ENCODE measurements around the gene OPA3. TPM values are rescaled to one million over a fixed set of nuclear protein-coding genes. Genes with fewer than 3 reads are reported as not detected.

OPA3 gene
- total RNA-seq, 2 experiments from 2014 or later = 10.8 to 11.0 TPM

GRCh38 chr19:45578861-45579260 is 5.7 kb downstream of the OPA3 start:
- DNase-seq = no peak
- Mint-ChIP-seq H3K4me1 (ENCODE audit: low read depth) (peaks cover 16% of the 10 kb centered on the region), H3K36me3 (peaks cover 8% of the 10 kb centered on the region), H3K27ac (peak overlapping the region; percentile 11), H3K9me3 (no peaks in the 10 kb centered on the region), H3K4me3 (no peak overlapping the region), H3K27me3 (no peaks in the 10 kb centered on the region)
- ChIA-PET POLR2A (no interaction called here), CTCF (no interaction called here)
- intact Hi-C loops (cut with micrococcal nuclease) = no loop called here

GRCh38 chr19:45577111-45577905 is 7.3 kb downstream of the OPA3 start:
- H3K27ac Mint-ChIP-seq = no peak overlapping the region
- ChIA-PET POLR2A (no interaction called here), CTCF (interaction anchor here (1.3 kb wide), 1 partner anchor 19 kb away, joined by 6 read pairs; no protein-coding TSS in a partner anchor)
- no peaks in the 10 kb centered on the region for H3K27me3 Mint-ChIP-seq
- H3K9me3 Mint-ChIP-seq = no peaks in the 10 kb centered on the region
- intact Hi-C loops (cut with micrococcal nuclease) = no loop called here
- peaks cover 10% of the 10 kb centered on the region for H3K4me1 Mint-ChIP-seq (ENCODE audit: low read depth)
- no peak for DNase-seq
- H3K36me3 Mint-ChIP-seq = peaks cover 3% of the 10 kb centered on the region
- no peak overlapping the region for H3K4me3 Mint-ChIP-seq

- peaks cover 2% of the 10 kb centered on the region for H3K36me3 Mint-ChIP-seq
- intact Hi-C loops (cut with micrococcal nuclease) = no loop called here
- POLR2A ChIA-PET = no interaction called here
- H3K27ac Mint-ChIP-seq = no peak overlapping the region
- no peaks in the 10 kb centered on the region for H3K9me3 Mint-ChIP-seq
- H3K4me1 Mint-ChIP-seq (ENCODE audit: low read depth) = peaks cover 10% of the 10 kb centered on the region
- CTCF ChIA-PET = interaction anchor here (1.3 kb wide), 1 partner anchor 18 kb away, joined by 6 read pairs; no protein-coding TSS in a partner anchor
- H3K27me3 Mint-ChIP-seq = no peaks in the 10 kb centered on the region
- no peak overlapping the region for H3K4me3 Mint-ChIP-seq
- no peak for DNase-seq
Measured at GRCh38 chr19:45576682-45577081, 7.9 kb downstream of the OPA3 start.

- Mint-ChIP-seq H3K4me3 (no peak overlapping the region), H3K9me3 (no peaks in the 10 kb centered on the region), H3K4me1 (ENCODE audit: low read depth) (peaks cover 10% of the 10 kb centered on the region), H3K36me3 (no peaks in the 10 kb centered on the region), H3K27me3 (no peaks in the 10 kb centered on the region), H3K27ac (no peak overlapping the region)
- DNase-seq = no peak
- ChIA-PET CTCF (no interaction called here), POLR2A (no interaction called here)
- intact Hi-C loops (cut with micrococcal nuclease) = no loop called here
Measured at GRCh38 chr19:45575216-45575615, 9.4 kb downstream of the OPA3 start.

GRCh38 chr19:45574526-45574925 is 10.1 kb downstream of the OPA3 start:
- no peak overlapping the region for H3K4me3 Mint-ChIP-seq
- intact Hi-C loops (cut with micrococcal nuclease) = no loop called here
- H3K4me1 Mint-ChIP-seq (ENCODE audit: low read depth) = peaks cover 16% of the 10 kb centered on the region
- no peak overlapping the region for H3K27ac Mint-ChIP-seq
- POLR2A ChIA-PET = no interaction called here
- no peaks in the 10 kb centered on the region for H3K36me3 Mint-ChIP-seq
- H3K9me3 Mint-ChIP-seq = no peaks in the 10 kb centered on the region
- CTCF ChIA-PET = no interaction called here
- DNase-seq = no peak
- H3K27me3 Mint-ChIP-seq = no peaks in the 10 kb centered on the region

GRCh38 chr19:45571457-45572220 is 13.0 kb downstream of the OPA3 start:
- Mint-ChIP-seq H3K36me3 (no peaks in the 10 kb centered on the region), H3K4me3 (no peak overlapping the region), H3K9me3 (no peaks in the 10 kb centered on the region), H3K27ac (no peak overlapping the region), H3K4me1 (ENCODE audit: low read depth) (peaks cover 5% of the 10 kb centered on the region), H3K27me3 (no peaks in the 10 kb centered on the region)
- intact Hi-C loops (cut with micrococcal nuclease) = no loop called here
- CTCF ChIA-PET = interaction anchor here (1.2 to 2.5 kb wide), 2 partner anchors 14 to 42 kb away, joined by 3 to 12 read pairs; no protein-coding TSS in a partner anchor
- no peak for DNase-seq
- POLR2A ChIA-PET = no interaction called here

- peaks cover 5% of the 10 kb centered on the region for H3K4me1 Mint-ChIP-seq (ENCODE audit: low read depth)
- no peak overlapping the region for H3K4me3 Mint-ChIP-seq
- H3K36me3 Mint-ChIP-seq = no peaks in the 10 kb centered on the region
- intact Hi-C loops (cut with micrococcal nuclease) = no loop called here
- no peak overlapping the region for H3K27ac Mint-ChIP-seq
- CTCF ChIA-PET = interaction anchor here (0.6 to 0.9 kb wide), 3 partner anchors 22 to 470 kb away, joined by 3 to 4 read pairs (median 3); no protein-coding TSS in a partner anchor
- H3K9me3 Mint-ChIP-seq = no peaks in the 10 kb centered on the region
- POLR2A ChIA-PET = no interaction called here
- H3K27me3 Mint-ChIP-seq = no peaks in the 10 kb centered on the region
- peak; percentile 79 for DNase-seq
Measured at GRCh38 chr19:45569619-45570421, 14.8 kb downstream of the OPA3 start.

- no peaks in the 10 kb centered on the region for H3K9me3 Mint-ChIP-seq
- ChIA-PET CTCF (interaction anchor here (1.2 kb wide), 1 partner anchor 129 kb away, joined by 3 read pairs; no protein-coding TSS in a partner anchor), POLR2A (interaction anchor here (0.6 kb wide), 1 partner anchor 10 kb away, joined by 3 read pairs; no protein-coding TSS in a partner anchor)
- H3K27me3 Mint-ChIP-seq = no peaks in the 10 kb centered on the region
- intact Hi-C loops (cut with micrococcal nuclease) = no loop called here
- no peak overlapping the region for H3K27ac Mint-ChIP-seq
- peaks cover 8% of the 10 kb centered on the region for H3K4me1 Mint-ChIP-seq (ENCODE audit: low read depth)
- no peak for DNase-seq
- no peak overlapping the region for H3K4me3 Mint-ChIP-seq
- no peaks in the 10 kb centered on the region for H3K36me3 Mint-ChIP-seq
Measured at GRCh38 chr19:45568732-45569131, 15.9 kb downstream of the OPA3 start.

- Mint-ChIP-seq H3K27ac (no peak overlapping the region), H3K27me3 (no peaks in the 10 kb centered on the region), H3K9me3 (no peaks in the 10 kb centered on the region), H3K4me1 (ENCODE audit: low read depth) (peaks cover 14% of the 10 kb centered on the region), H3K36me3 (no peaks in the 10 kb centered on the region), H3K4me3 (no peak overlapping the region)
- DNase-seq = no peak
- ChIA-PET POLR2A (no interaction called here), CTCF (interaction anchor here (0.6 to 1.1 kb wide), 2 partner anchors 9 to 76 kb away, joined by 4 to 6 read pairs; no protein-coding TSS in a partner anchor)
- intact Hi-C loops (cut with micrococcal nuclease) = no loop called here
Measured at GRCh38 chr19:45567609-45568008, 17.0 kb downstream of the OPA3 start.

- Mint-ChIP-seq H3K36me3 (no peaks in the 10 kb centered on the region), H3K9me3 (no peaks in the 10 kb centered on the region), H3K27me3 (no peaks in the 10 kb centered on the region), H3K27ac (peak overlapping the region; percentile 56), H3K4me1 (ENCODE audit: low read depth) (peaks cover 13% of the 10 kb centered on the region), H3K4me3 (no peak overlapping the region)
- ChIA-PET POLR2A (no interaction called here), CTCF (no interaction called here)
- intact Hi-C loops (cut with micrococcal nuclease) = no loop called here
- DNase-seq = no peak
Measured at GRCh38 chr19:45564131-45564780, 20.3 kb downstream of the OPA3 start.

- Mint-ChIP-seq H3K4me1 (ENCODE audit: low read depth) (peaks cover 19% of the 10 kb centered on the region), H3K36me3 (no peaks in the 10 kb centered on the region), H3K9me3 (no peaks in the 10 kb centered on the region), H3K27ac (no peak overlapping the region), H3K27me3 (no peaks in the 10 kb centered on the region), H3K4me3 (no peak overlapping the region)
- intact Hi-C loops (cut with micrococcal nuclease) = no loop called here
- ChIA-PET POLR2A (no interaction called here), CTCF (no interaction called here)
- no peak for DNase-seq
Measured at GRCh38 chr19:45560686-45561085, 23.9 kb downstream of the OPA3 start.

Data from activated CD4-positive, alpha-beta memory T cell treated with anti-CD3 and anti-CD28 coated beads for 36 hours (primary cell).